Naive thymus-derived CD8-positive, alpha-beta T cell (primary cell): ENCODE results near the gene TSHZ2. TPM values are rescaled to one million over a fixed set of nuclear protein-coding genes. Genes with fewer than 3 reads are reported as not detected.

Experiments
- ATAC-seq, 2 donors: fragments of 150-1000 bp; cut with Tn5 transposase in 1 of 2; sonication (Bioruptor Pico), chemical (Tn5 transposase) in 1 of 2; 1 replicate in 1 of 2; 2 replicates in 1 of 2; pipeline ENCODE4 v1.10.0; 2021; ENCODE audit warnings: mild to moderate bottlenecking in 2 of 2, moderate library complexity in 2 of 2
- POLR2A ChIA-PET: fragments of 350-600 bp; sonication (Branson Sonifier 250); formaldehyde crosslinking; loops from one replicate; lab custom pipeline; 2021; ENCODE audit warnings: antibody characterized with exemption; lab: Charles Lee
- DNase-seq, 10 donors: peaks; one replicate each; pipeline versions ENCODE4 v3.0.0 to v3.0.0-alpha.2; 2020 to 2022
- H3K27ac Mint-ChIP-seq, 10 donors: one replicate each; pipeline ENCODE4 v1.8.0; 2020 to 2022; ENCODE audit warnings: mild to moderate bottlenecking in 10 of 10, mixed read lengths in 10 of 10, moderate library complexity in 4 of 10, inconsistent platforms in 1 of 10
- H3K27me3 Mint-ChIP-seq, 5 donors: one replicate each; pipeline ENCODE4 v1.8.0; 2021 to 2022; ENCODE audit warnings: mixed read lengths in 5 of 5
- H3K36me3 Mint-ChIP-seq, 3 donors: one replicate each; pipeline ENCODE4 v1.8.0; 2020 to 2022; ENCODE audit warnings: mixed read lengths in 3 of 3, mild to moderate bottlenecking in 2 of 3, inconsistent platforms in 1 of 3
- H3K4me1 Mint-ChIP-seq, 4 donors: one replicate each; pipeline ENCODE4 v1.8.0; 2021 to 2022; ENCODE audit warnings: mixed read lengths in 4 of 4
- H3K4me3 Mint-ChIP-seq, 10 donors: one replicate each; pipeline ENCODE4 v1.8.0; 2020 to 2022; ENCODE audit warnings: mild to moderate bottlenecking in 10 of 10, mixed read lengths in 10 of 10, moderate library complexity in 6 of 10, inconsistent platforms in 1 of 10
- H3K9me3 Mint-ChIP-seq, 9 donors: one replicate each; pipeline ENCODE4 v1.8.0; 2020 to 2022; ENCODE audit warnings: mixed read lengths in 9 of 9, mild to moderate bottlenecking in 3 of 9, inconsistent platforms in 1 of 9, moderate library complexity in 1 of 9
- polyA plus RNA-seq, 3 donors: library from polyadenylated mRNA; unstranded; fragments of 300-500 nt; fragmentation: Illumina TruSeq; gene quantifications; one replicate each; pipeline ENCODE4 v1.2.3, GENCODE V29; 2021
- total RNA-seq, 8 experiments: library from RNA in 2 of 8; stranded (reverse) in 2 of 8; gene quantifications; one replicate each; pipeline ENCODE4 v1.2.3 and lab custom pipeline; 2021 to 2026

Gene TSHZ2
- total and polyA plus RNA-seq, 5 experiments from 2014 or later, result 0.42 to 10.0 (median 5.1) TPM; not detected in 1

- Mint-ChIP-seq H3K27me3 (peaks cover 0 to 11% (median 0%) of the 10 kb centered on the region in 5 donors), H3K27ac (no peak overlapping the region), H3K36me3 (no peaks in the 10 kb centered on the region), H3K9me3 (peaks cover 0 to 8% (median 0%) of the 10 kb centered on the region in 9 donors), H3K4me3 (no peak overlapping the region), H3K4me1 (no peaks in the 10 kb centered on the region)
- ATAC-seq, result no peak
- no peak for DNase-seq
- POLR2A ChIA-PET, result no interaction called here
These were observed 28.8 kb upstream of the TSHZ2 start for GRCh38 chr20:52943185-52943841.

GRCh38 chr20:52945268-52945667 lies 26.9 kb upstream of the TSHZ2 start:
- POLR2A ChIA-PET, result no interaction called here
- Mint-ChIP-seq H3K27ac (no peak overlapping the region), H3K4me1 (no peaks in the 10 kb centered on the region), H3K4me3 (no peak overlapping the region), H3K9me3 (peaks cover 0 to 8% (median 0%) of the 10 kb centered on the region in 9 donors), H3K36me3 (no peaks in the 10 kb centered on the region), H3K27me3 (peaks cover 0 to 11% (median 0%) of the 10 kb centered on the region in 5 donors)
- no peak for ATAC-seq
- no peak for DNase-seq

- POLR2A ChIA-PET, result no interaction called here
- ATAC-seq, result no peak
- no peak for DNase-seq
- Mint-ChIP-seq H3K9me3 (peaks cover 0 to 8% (median 0%) of the 10 kb centered on the region in 9 donors), H3K4me1 (no peaks in the 10 kb centered on the region), H3K27me3 (peaks cover 0 to 11% (median 0%) of the 10 kb centered on the region in 5 donors), H3K27ac (no peak overlapping the region), H3K4me3 (no peak overlapping the region), H3K36me3 (no peaks in the 10 kb centered on the region)
These were observed 26.2 kb upstream of the TSHZ2 start for GRCh38 chr20:52945862-52946522.

GRCh38 chr20:52948491-52948890 lies 23.7 kb upstream of the TSHZ2 start:
- H3K27me3 Mint-ChIP-seq, result peaks cover 0 to under 1% (median 0%) of the 10 kb centered on the region in 5 donors
- peaks cover 0 to 1% (median 0%) of the 10 kb centered on the region in 9 donors for H3K9me3 Mint-ChIP-seq
- H3K4me3 Mint-ChIP-seq, result no peak overlapping the region
- no peak for ATAC-seq
- POLR2A ChIA-PET, result interaction anchor here (1.1 kb wide), 1 partner anchor 16 kb away, joined by 3 read pairs; no protein-coding TSS in a partner anchor
- peaks cover 0 to 1% (median 0%) of the 10 kb centered on the region in 4 donors for H3K4me1 Mint-ChIP-seq
- H3K27ac Mint-ChIP-seq, result no peak overlapping the region
- peaks cover 0 to 2% (median 0%) of the 10 kb centered on the region in 3 donors for H3K36me3 Mint-ChIP-seq
- DNase-seq, result no peak

- POLR2A ChIA-PET, result no interaction called here
- H3K4me1 Mint-ChIP-seq, result peaks cover 0 to 1% (median 0%) of the 10 kb centered on the region in 4 donors
- peaks cover 0 to 3% (median 0%) of the 10 kb centered on the region in 9 donors for H3K9me3 Mint-ChIP-seq
- no peak overlapping the region for H3K4me3 Mint-ChIP-seq
- H3K27ac Mint-ChIP-seq, result no peak overlapping the region
- DNase-seq (no peak), ATAC-seq (no peak)
- peaks cover 0 to 2% (median 0%) of the 10 kb centered on the region in 3 donors for H3K36me3 Mint-ChIP-seq
- no peaks in the 10 kb centered on the region for H3K27me3 Mint-ChIP-seq
These were observed 19.1 kb upstream of the TSHZ2 start for GRCh38 chr20:52953020-52953419.

- no peak for ATAC-seq
- Mint-ChIP-seq H3K4me3 (no peak overlapping the region), H3K36me3 (peaks cover 0 to 2% (median 0%) of the 10 kb centered on the region in 3 donors), H3K4me1 (peaks cover 0 to 7% (median 5%) of the 10 kb centered on the region in 4 donors), H3K27ac (no peak overlapping the region), H3K9me3 (peaks cover 0 to 3% (median 0%) of the 10 kb centered on the region in 9 donors), H3K27me3 (no peaks in the 10 kb centered on the region)
- POLR2A ChIA-PET, result no interaction called here
- DNase-seq, result no peak
These were observed 17.3 kb upstream of the TSHZ2 start for GRCh38 chr20:52954849-52955248.

GRCh38 chr20:52958211-52958610 lies 13.9 kb upstream of the TSHZ2 start:
- peaks cover 0 to 6% (median 5%) of the 10 kb centered on the region in 4 donors for H3K4me1 Mint-ChIP-seq
- peaks cover 0 to 3% (median 0%) of the 10 kb centered on the region in 9 donors for H3K9me3 Mint-ChIP-seq
- no peak overlapping the region for H3K27ac Mint-ChIP-seq
- POLR2A ChIA-PET, result no interaction called here
- no peaks in the 10 kb centered on the region for H3K36me3 Mint-ChIP-seq
- peaks cover 0 to 16% (median 0%) of the 10 kb centered on the region in 5 donors for H3K27me3 Mint-ChIP-seq
- no peak for DNase-seq
- no peak for ATAC-seq
- no peak overlapping the region for H3K4me3 Mint-ChIP-seq

- Mint-ChIP-seq H3K4me1 (peaks cover 0 to 7% (median 5%) of the 10 kb centered on the region in 4 donors), H3K27me3 (peaks cover 0 to 25% (median 6%) of the 10 kb centered on the region in 5 donors), H3K9me3 (peaks cover 0 to 3% (median 0%) of the 10 kb centered on the region in 9 donors), H3K4me3 (no peak overlapping the region), H3K27ac (no peak overlapping the region), H3K36me3 (no peaks in the 10 kb centered on the region)
- ATAC-seq (peak in 1 of 2 donors; percentile 38), DNase-seq (no peak)
- POLR2A ChIA-PET, result interaction anchor here (0.7 kb wide), 1 partner anchor 44 kb away, joined by 3 read pairs; no protein-coding TSS in a partner anchor
These were observed 13.0 kb upstream of the TSHZ2 start for GRCh38 chr20:52959125-52959524.

GRCh38 chr20:52962183-52962582 lies 10.0 kb upstream of the TSHZ2 start:
- Mint-ChIP-seq H3K4me3 (no peak overlapping the region), H3K27me3 (peaks cover 7 to 39% (median 16%) of the 10 kb centered on the region in 5 donors), H3K36me3 (no peaks in the 10 kb centered on the region), H3K9me3 (peaks cover 0 to 2% (median 0%) of the 10 kb centered on the region in 9 donors), H3K27ac (no peak overlapping the region), H3K4me1 (peaks cover 0 to 7% (median 5%) of the 10 kb centered on the region in 4 donors)
- DNase-seq (no peak), ATAC-seq (no peak)
- POLR2A ChIA-PET, result no interaction called here

GRCh38 chr20:52963131-52963530 lies 9.0 kb upstream of the TSHZ2 start:
- peaks cover 7 to 39% (median 16%) of the 10 kb centered on the region in 5 donors for H3K27me3 Mint-ChIP-seq
- no peak overlapping the region for H3K4me3 Mint-ChIP-seq
- peaks cover 0 to 2% (median 0%) of the 10 kb centered on the region in 9 donors for H3K9me3 Mint-ChIP-seq

GRCh38 chr20:52964131-52964530 lies 8.0 kb upstream of the TSHZ2 start:
- H3K27ac Mint-ChIP-seq, result peak overlapping the region in 1 of 10 donors; percentile 13
- POLR2A ChIA-PET, result interaction anchor here (0.5 kb wide), 1 partner anchor 16 kb away, joined by 3 read pairs; no protein-coding TSS in a partner anchor

More at GRCh38 chr20:52963131-52963530, 9.0 kb upstream of the TSHZ2 start:
- peaks cover 0 to 10% (median 5%) of the 10 kb centered on the region in 4 donors for H3K4me1 Mint-ChIP-seq
- H3K36me3 Mint-ChIP-seq, result no peaks in the 10 kb centered on the region
- DNase-seq, result no peak
- no peak for ATAC-seq
- POLR2A ChIA-PET, result no interaction called here
- no peak overlapping the region for H3K27ac Mint-ChIP-seq

GRCh38 chr20:52965380-52965779 lies 6.8 kb upstream of the TSHZ2 start:
- Mint-ChIP-seq H3K4me1 (peaks cover 0 to 5% (median 0%) of the 10 kb centered on the region in 4 donors), H3K27me3 (peaks cover 7 to 39% (median 17%) of the 10 kb centered on the region in 5 donors)
- no peak for ATAC-seq

More at GRCh38 chr20:52964131-52964530, 8.0 kb upstream of the TSHZ2 start:
- H3K27me3 Mint-ChIP-seq, result peaks cover 7 to 39% (median 16%) of the 10 kb centered on the region in 5 donors
- H3K4me3 Mint-ChIP-seq, result no peak overlapping the region
- H3K36me3 Mint-ChIP-seq, result no peaks in the 10 kb centered on the region
- DNase-seq, result no peak
- ATAC-seq, result no peak
- peaks cover 0 to 2% (median 0%) of the 10 kb centered on the region in 9 donors for H3K9me3 Mint-ChIP-seq
- H3K4me1 Mint-ChIP-seq, result peaks cover 0 to 8% (median 2%) of the 10 kb centered on the region in 4 donors

More at GRCh38 chr20:52965380-52965779, 6.8 kb upstream of the TSHZ2 start:
- Mint-ChIP-seq H3K4me3 (no peak overlapping the region), H3K9me3 (peaks cover 0 to 2% (median 0%) of the 10 kb centered on the region in 9 donors), H3K36me3 (no peaks in the 10 kb centered on the region), H3K27ac (no peak overlapping the region)
- no peak for DNase-seq
- POLR2A ChIA-PET, result no interaction called here
